ENCODE measurements around the gene RPS18.
"Not testable (repeated sequence)": the region's sequence is repeated elsewhere in the genome, so short reads cannot be mapped to it uniquely, and the experiment has no call there.

Gene RPS18

DNA sequence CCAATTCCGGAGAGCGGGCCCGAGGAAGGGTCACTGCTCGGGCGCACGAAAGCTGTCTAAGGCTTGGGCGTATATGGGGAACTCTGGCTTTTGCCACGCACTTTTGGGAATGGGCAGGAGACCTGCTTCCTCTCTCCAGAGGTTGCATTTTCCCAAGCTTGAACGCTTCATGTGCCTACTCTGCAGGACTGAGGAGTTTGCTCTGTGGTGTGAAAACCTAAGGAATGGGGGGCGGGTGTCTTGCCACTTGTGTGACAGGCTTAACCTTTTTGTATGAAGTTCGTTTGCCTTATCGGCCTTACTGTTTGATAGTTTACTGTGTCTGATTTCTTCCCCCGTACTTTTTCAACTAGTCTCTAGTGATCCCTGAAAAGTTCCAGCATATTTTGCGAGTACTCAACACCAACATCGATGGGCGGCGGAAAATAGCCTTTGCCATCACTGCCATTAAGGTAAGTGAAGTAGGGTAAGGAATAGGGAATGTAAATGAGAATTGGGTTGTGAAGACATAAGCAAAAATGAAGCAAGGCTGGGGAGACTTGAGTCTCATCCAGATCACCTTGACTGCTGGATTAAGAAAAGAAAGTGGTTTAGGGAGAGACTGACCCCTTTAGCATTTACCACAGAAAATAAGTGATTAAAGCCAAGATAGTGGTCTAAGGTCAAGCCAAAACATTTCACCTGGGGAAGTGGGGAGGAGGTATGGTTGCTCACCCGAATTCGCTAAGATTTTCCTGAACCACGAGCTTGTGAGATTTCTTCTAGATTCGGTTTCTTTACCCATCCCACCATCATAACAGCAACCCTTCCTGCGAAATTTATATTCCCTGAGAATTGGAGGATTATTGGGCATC lies 627 bp downstream of the RPS18 start:
- no peak for DNase-seq (ENCODE audit: low read depth in 2 of 2)

DNA sequence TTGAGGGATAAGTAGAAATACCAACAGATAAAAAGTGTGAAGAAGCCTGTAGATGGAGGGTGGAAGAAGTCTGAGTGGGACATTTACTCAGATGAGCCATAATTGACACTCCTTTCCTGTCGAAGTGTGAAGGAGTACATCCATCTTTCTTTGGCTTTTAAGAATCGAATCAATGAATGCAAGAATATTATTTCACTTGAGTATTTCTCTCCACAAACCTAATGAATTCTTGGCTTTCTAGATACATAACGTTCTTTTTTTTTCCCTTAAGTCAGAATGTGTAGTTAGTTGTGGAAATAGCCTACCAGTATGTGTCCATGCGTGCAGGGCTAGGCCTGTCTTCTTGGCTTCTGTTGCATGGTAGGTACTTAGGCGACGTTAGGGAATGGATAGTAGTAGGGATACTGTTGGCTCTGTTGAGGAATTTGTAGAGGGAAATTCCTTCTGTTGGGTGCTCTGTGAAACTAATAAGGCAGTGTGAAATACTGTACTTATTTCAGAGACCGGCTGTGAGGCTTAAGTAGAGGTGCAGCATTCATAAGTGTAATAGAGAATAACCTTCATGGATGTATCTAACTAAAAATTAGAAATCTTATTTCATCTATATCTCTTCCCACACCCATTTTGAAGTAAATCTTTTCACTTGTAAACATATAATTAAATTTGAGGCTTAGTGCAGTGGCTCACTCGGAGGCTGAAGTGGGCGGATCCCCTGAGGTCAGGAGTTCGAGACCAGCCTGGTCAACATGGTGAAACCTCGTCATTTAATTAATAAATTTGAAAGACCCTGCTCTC lies 1.5 kb downstream of the RPS18 start:
- no peak for DNase-seq (ENCODE audit: low read depth in 2 of 2)

DNA sequence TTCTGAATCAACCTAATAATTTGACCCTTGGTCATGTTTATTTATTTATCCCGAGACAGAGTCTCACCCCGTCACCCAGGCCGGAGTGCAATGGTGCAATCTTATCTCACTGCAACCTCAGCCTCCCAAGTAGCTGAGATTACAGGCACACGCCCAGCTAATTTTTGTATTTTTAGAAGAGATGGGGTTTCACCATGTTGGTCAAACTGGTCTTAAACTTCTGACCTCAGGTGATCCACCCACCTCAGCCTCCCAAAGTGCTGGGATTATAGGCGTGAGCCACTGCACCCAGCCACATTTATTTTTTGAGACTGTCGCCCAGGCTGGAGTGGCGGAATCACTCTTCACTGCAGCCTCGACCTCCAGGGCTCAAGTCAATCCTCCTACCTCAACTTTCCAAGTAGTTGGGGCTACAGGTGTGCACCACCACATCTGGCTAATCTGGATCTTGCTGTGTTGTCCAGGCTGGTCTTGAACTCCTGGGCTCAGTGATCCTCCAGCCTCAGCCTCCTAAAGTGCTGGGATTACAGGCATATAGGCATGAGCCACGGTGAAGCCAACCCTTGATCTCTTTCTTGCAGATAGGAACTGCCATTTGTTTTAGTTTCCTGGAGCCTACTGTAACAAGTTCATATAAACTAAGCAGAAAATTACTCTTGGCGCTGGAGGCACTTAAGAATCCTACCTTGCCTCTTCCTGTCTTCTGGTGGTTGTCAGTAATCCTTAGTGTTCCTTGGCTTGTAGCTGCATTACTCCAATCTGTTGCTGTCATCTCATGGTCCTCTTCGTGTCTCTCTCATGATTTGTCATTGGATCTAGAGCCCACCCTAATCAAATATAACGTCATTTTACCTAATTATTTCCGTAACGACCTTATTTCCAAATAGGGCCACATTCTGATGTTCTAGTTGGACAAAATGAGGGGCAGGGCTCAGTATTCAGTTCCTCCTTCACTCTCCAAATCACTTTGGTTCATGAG lies 2.3 kb downstream of the RPS18 start:
- DNase-seq (ENCODE audit: low read depth in 2 of 2), result no peak

DNA sequence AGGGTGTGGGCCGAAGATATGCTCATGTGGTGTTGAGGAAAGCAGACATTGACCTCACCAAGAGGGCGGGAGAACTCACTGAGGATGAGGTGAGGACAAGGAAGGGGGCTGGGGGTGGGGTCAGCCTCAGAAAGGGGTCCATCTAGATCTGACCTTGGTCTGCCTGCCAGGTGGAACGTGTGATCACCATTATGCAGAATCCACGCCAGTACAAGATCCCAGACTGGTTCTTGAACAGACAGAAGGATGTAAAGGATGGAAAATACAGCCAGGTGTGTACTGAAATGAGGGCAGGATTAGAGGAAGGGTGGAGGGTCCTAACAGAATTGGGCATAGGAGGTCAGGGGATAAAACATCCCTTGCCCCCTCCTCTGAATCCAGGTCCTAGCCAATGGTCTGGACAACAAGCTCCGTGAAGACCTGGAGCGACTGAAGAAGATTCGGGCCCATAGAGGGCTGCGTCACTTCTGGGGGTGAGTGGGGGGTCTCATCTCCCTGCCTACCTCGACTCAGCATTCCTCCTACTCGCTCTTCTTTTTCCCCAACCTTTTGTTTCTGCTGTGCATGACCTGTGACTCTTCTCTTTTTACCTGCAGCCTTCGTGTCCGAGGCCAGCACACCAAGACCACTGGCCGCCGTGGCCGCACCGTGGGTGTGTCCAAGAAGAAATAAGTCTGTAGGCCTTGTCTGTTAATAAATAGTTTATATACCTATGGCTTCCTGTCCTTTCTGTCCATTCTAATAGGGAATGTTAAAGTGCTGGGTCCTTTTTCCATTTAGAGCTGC lies 4.1 kb downstream of the RPS18 start:
- DNase-seq (ENCODE audit: low read depth in 2 of 2), result not testable (repeated sequence)

DNA sequence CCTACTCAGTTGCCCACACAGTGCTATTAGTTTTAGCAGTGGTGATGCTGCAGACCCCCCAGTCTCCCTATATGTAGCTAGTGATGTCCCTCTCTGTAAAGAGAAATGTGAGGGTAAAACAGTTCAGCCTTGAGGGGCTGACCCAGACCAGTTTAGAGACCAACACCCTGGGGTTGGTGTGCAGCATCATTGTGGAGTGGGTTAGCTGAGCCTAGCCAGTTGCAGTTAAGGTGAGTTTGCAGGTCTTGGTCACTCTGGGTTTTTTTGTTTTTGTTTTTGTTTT lies 4.6 kb downstream of the RPS18 start:
- DNase-seq (ENCODE audit: low read depth in 2 of 2), result no peak

DNA sequence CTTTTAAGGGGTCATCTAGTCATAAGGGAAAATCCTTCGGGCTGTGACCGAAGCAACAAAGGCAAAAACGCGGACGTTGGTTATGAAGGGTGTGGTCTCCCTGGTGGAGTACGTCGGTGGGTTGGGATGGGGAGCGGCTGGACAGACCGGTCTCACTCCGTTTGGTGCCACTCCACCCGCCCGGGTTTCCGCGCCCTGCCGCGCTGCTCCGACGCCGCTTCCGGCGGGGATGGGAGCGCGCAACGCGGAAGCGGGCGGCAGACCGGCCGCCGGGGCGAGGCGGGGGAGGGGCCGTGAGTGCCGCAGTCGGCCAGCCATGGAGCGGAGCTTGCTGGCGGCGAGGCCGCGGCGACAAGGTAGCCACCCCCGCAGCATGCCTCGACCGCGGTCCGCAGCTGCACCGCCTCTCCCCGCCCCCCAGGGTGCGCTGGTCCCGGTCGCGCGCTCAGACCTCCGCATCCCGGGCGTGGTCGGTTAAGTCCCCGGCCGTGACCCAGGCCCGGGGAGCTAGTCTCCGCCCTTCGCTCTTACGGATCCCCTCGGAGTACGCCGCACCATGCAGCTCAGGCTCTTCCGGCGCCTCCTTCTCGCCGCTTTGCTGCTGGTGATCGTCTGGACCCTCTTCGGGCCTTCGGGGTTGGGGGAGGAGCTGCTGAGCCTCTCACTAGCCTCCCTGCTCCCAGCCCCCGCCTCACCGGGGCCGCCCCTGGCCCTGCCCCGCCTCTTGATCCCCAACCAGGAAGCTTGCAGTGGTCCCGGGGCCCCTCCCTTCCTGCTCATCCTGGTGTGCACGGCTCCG lies 5.2 kb downstream of the RPS18 start, which contains the start of gene B3GALT4:
B3GALT4 (plus strand) TSS at position 260 of the 799 bp plus-strand sequence; CDS start at position 557, 297 bp downstream.
- DNase-seq (ENCODE audit: low read depth in 2 of 2), result peak; percentile 42 to 62

DNA sequence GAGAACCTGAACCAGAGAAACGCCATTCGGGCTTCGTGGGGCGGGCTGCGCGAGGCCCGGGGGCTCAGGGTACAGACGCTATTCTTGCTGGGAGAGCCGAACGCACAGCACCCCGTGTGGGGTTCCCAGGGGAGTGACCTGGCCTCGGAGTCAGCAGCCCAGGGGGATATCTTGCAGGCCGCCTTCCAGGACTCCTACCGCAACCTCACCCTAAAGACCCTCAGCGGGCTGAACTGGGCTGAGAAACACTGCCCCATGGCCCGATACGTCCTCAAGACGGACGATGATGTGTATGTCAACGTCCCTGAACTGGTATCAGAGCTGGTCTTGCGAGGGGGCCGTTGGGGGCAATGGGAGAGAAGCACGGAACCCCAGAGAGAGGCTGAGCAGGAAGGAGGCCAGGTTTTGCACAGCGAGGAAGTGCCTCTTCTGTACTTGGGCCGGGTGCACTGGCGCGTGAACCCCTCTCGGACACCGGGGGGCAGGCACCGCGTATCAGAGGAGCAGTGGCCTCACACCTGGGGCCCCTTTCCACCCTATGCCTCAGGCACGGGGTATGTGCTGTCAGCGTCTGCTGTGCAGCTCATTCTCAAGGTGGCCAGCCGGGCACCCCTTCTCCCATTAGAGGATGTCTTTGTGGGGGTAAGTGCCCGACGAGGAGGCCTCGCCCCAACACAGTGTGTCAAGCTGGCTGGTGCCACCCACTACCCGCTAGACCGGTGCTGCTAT lies 6.0 kb downstream of the RPS18 start:
- DNase-seq (ENCODE audit: low read depth in 2 of 2), result no peak

DNA sequence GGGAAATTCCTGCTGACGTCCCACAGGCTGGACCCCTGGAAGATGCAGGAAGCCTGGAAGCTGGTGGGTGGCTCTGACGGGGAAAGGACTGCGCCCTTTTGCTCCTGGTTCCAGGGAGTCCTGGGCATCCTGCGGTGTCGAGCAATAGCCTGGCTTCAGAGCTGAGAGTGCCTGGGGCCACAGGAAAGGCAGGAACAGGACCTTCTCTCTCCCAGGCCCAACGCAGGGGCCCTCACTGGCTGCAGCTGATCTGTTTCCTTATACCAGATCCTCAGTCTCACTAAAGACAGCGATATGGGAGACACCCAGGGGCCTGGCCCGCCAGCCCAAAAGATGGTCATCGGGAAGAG lies 6.5 kb downstream of the RPS18 start:
- DNase-seq (ENCODE audit: low read depth in 2 of 2), result no peak

DNA sequence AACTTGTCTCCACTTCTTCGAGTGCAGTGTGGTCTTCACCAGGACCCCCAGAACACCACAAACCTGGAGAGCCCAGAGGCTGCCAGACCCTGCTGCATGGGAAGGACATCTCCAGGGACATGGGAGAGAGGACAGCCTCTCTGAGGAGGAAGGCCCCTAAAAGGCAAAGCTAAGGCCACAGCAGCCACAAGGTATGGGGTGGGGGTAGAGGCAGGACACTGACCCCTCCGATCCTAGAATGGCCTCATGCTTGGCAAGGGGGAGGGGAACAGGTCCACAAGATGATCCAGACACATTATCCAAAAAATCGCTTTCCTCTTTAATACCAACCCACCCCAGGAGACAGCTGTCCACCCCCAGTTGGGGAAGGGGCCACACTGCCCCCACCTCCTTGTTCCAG lies 6.9 kb downstream of the RPS18 start:
- DNase-seq (ENCODE audit: low read depth in 2 of 2), result no peak

DNA sequence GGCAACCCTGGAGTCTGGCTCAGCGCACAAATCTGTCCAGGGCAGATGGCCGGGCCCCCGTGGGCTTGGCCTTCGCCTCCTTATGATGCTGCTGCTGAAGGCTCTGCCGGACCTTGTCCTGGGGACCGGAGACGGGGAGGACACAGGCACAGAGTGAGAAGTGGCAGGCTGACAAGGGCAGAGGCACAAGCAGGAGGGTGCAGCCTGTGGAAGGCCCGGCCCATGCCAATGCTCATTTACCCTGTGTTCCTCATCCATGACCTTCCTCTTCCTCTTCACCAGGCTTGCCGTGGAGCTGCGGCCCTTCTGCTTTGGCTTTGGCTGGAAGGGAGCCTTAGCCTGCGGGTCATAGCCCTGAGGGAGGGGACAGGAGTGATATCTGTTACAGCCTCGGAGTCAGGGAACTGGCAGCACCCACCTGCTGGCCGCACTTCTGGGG lies 7.4 kb downstream of the RPS18 start:
- DNase-seq (ENCODE audit: low read depth in 2 of 2), result no peak

DNA sequence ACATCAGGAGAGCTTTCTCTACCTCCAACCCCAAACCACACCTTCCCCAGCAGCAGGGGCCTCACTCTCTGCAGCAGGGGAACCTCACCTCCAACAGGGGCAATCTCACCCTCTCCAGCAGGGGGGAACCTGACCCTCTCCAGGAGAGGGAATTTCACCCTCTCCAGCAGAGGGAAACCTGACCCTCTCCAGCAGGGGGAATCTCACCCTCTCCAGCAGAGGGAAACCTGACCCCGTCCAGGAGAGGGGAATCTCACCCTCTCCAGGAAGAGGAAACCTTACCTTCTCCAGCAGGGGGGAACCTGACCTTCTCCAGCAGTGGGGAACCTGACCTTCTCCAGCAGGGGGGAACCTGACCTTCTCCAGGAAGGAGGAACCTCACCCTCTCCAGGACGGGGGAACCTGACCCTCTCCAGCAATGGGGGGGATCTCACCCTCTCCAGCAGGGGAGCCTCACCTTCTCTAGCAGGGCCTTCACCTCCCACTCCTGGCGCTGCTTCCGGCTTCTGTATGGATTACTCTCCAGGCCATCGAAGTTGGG lies 8.2 kb downstream of the RPS18 start:
- no peak for DNase-seq (ENCODE audit: low read depth in 2 of 2)

DNA sequence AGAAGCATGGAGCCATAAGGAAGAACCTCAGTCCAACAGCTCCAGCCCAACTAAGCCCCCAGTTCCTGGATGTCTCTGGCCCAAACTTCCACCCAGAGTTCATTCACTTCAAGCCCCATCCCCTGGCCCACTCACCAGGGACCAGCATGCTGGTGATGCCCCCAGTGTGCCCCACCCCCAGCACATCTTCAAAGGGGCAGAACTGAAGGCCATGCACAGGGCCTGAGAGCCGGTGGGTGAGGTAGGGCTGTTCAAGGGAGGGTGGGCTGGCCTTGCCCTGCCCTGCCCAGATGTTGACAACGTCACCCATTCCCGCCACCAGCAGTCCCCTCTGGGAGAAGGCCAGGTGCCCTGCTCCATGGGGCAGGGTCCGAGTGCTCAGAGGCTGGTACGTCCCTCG lies 8.7 kb downstream of the RPS18 start:
- DNase-seq (ENCODE audit: low read depth in 2 of 2), result no peak

DNA sequence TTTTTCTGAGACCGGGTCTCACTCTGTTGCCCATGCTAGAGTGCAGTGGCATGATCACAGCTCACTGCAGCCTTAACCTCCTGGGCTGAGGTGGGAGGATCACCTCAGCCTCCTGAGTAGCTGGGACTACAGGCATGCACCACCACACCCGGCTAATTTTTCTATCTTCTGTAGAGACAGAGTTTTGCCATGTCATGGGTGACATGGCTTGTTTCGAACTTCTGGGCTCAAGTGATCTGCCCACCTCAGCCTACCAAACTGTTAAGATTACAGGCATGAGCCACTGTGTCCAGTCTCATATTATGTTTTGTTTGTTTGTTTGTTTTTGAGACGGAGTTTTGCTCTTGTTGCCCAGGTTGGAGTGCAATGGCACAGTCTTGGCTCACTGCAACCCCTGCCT lies 13.3 kb downstream of the RPS18 start:
- not testable (repeated sequence) for DNase-seq (ENCODE audit: low read depth in 2 of 2)

DNA sequence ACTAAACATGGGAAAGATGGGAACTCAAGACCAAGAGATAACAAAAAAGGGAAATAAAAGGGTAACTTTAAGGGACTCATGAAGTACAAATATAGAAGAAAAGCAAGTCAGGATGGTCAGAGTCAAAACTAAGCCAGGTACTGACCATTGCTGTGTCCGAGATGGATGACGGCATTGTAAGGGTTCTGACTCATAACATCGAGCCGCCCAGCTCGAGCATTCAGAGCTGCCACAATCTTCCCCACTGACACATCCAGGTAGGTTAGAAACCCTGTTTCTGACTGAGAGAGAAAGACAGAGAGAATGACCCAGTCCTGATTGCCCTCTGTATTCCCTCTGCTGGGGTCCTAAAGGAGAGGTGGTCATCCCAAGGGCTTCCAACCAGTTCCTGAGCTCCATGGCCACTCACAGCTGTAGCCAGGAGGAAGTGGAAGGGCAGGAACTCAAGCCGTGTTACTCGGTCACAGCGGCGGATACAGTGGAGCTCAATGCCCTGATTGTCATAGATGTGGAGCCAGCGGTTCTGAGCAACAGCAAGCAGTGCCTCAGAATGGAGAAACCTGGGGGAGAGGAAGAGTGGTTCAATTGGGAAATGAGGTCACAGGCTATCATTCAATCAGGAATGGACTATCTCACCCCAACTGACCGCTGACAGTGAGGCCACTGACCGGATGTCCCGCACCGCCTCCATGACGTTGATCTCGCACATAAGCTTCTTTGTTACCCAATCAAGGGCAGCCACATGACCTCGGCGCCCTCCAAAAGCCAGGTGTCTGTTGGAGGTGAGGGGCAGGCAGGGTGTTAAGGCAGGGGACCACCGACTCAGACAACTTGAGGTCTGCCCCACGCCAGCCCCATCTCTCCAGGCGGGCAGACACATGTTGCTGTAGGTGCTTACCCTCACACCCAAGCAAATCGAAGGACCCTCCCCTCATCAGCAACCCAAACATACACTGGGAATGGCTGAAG lies 15.4 kb downstream of the RPS18 start:
- no peak for DNase-seq (ENCODE audit: low read depth in 2 of 2)

DNA sequence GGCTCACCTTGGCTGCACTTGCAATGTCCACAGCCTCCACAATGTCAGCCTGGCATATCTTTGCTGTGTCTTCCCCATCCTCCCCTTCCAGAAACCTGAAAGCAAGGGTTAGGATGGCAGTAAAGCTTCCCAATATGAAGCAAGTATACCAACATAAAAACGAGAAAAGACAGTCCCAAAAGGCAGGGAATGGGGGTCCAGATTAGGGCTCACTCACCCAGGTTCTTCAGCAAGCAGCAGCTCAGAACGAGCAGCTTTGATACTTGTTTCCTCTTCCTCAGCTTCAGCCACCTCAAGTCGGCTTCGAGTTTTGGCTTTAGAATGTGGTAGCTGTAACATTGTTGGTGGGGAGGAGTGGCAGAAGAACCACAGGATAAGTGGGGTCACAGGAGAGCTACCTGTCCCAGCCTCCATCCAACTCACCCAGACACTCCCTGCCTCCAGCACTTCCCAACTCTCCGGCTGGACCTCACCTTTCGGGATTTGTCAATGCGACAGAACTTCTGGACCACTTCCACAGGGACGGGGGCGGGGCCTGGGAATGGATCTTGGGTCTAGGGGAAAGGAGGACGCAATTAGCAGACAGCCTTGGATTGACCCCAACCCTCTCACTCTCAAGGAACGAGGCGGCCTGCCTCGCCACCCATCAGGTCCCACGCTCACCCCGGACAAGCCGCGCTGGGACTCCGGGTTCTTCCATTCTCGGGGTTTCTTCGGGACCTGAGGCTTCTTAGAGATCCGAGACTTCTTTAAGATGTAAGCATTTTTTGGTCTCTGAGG lies 16.5 kb downstream of the RPS18 start:
- DNase-seq (ENCODE audit: low read depth in 2 of 2), result no peak

DNA sequence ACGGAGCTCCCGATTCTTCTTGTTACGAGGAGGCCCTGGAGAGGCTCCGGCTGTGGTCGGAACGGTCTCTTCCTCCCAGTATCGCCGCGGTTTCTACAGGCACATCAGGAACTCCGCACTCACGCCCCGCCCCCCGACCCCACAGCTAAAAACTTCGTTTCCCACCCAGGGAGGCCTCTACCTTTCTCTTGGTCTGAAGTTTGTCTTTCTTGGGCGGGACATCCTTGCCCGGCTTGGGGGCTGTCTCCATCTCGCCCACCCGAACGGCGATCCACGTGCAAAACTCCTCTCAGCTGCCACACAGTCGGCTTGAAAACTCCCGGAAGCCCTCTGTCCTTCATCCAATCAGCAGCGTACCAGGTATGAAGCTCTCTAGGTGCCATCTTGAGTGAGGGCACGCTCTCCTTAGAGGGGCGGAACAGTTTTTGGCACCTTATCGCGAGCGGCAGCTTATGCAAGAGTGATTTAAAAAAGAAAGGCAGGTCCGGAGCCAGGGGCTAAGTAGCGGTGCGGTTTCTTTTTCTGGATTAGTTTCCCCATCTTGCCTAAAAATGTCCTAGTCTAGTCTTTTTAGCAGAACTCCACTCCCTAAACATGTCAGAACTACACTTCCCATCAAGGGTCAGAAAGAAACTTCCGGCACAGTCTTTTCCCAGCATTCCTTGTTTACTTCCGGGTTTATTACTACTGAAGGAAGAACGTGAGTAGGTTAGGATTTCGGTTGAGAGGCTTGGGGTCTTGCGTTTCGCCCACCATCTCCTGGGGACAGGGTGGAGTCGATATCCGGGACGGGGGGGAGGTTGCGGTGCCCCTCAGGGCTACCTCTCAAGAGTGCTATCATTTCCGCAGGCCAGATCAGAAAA lies 17.3 kb downstream of the RPS18 start, which contains the start of the genes PFDN6 and WDR46:
PFDN6 (plus strand) TSS at position 681 of the 863 bp plus-strand sequence. CDS start 256 bp downstream, outside the sequence.
WDR46 (minus strand) TSS at position 319 of the 863 bp plus-strand sequence; CDS start at position 250, 69 bp downstream.
- DNase-seq (ENCODE audit: low read depth in 2 of 2), result peak; percentile 64 to 80
